GM12891 (cell line): Measurements from ENCODE around the gene NPHP1.
"Not testable (repeated sequence)": the region's sequence is repeated elsewhere in the genome, so short reads cannot be mapped to it uniquely, and the experiment has no call there.

Experiments
- DNase-seq: peaks from one replicate; pipeline ENCODE4 v3.0.0; 2011; ENCODE audit warnings: low spot score; ENCODE audit not compliant: insufficient read length
- FAIRE-seq: peaks from 2 replicates; lab custom pipeline; 2011; peaks lifted over from hg19 to GRCh38; lab: Jason Lieb, UNC
- PAX5 ChIP-seq: IDR thresholded peaks from 2 replicates; pipeline ENCODE4 v1.6.1; 2011; ENCODE audit warnings: low read length, moderate library complexity, mild to moderate bottlenecking; ENCODE audit not compliant: insufficient read depth, severe bottlenecking
- POLR2A ChIP-seq: IDR thresholded peaks from 2 replicates; pipeline ENCODE4 v1.6.1; 2011; ENCODE audit warnings: low read depth, low read length, control low read depth
- POLR2AphosphoS5 ChIP-seq: IDR thresholded peaks from 2 replicates; pipeline ENCODE4 v1.6.1; 2011; ENCODE audit warnings: low read depth, low read length, control low read depth
- POU2F2 ChIP-seq: IDR thresholded peaks from 2 replicates; pipeline ENCODE4 v1.6.1; 2011; ENCODE audit warnings: low read depth, mild to moderate bottlenecking, control low read depth, low read length, moderate library complexity
- SPI1 ChIP-seq: IDR thresholded peaks from 2 replicates; pipeline ENCODE4 v1.6.1; 2011; ENCODE audit warnings: low read depth, low read length, control low read depth
- TAF1 ChIP-seq: IDR thresholded peaks from 2 replicates; pipeline ENCODE4 v1.6.1; 2011; ENCODE audit warnings: low read depth, low read length, control low read depth

NPHP1 gene

GRCh38 chr2:110113961-110114591 lies 90.7 kb downstream of the NPHP1 start:
- TF ChIP-seq POLR2AphosphoS5 (no peak), PAX5 (no peak), POU2F2 (no peak), TAF1 (no peak), SPI1 (no peak), POLR2A (no peak)
- no peak for FAIRE-seq
- no peak for DNase-seq

- not testable (repeated sequence) for FAIRE-seq, DNase-seq
Observed at GRCh38 chr2:110108291-110108690, 96.5 kb downstream of the NPHP1 start.

- no peak for FAIRE-seq
- TF ChIP-seq SPI1, result no peak
- no peak for TF ChIP-seq POLR2A
- TF ChIP-seq POU2F2, result no peak
- TF ChIP-seq PAX5, result no peak
- no peak for TF ChIP-seq TAF1
- no peak for TF ChIP-seq POLR2AphosphoS5
- DNase-seq, result no peak
Observed at GRCh38 chr2:110107092-110108079, 97.4 kb downstream of the NPHP1 start.

GRCh38 chr2:110106642-110107041 lies 98.2 kb downstream of the NPHP1 start:
- DNase-seq, result no peak
- FAIRE-seq, result no peak

GRCh38 chr2:110105608-110106467 lies 99.0 kb downstream of the NPHP1 start:
- no peak for TF ChIP-seq PAX5
- TF ChIP-seq SPI1, result no peak
- TF ChIP-seq POLR2AphosphoS5, result no peak
- TF ChIP-seq POLR2A, result no peak
- no peak for TF ChIP-seq POU2F2
- no peak for TF ChIP-seq TAF1
- DNase-seq, result no peak
- FAIRE-seq, result no peak

More at GRCh38 chr2:110106642-110107041, 98.2 kb downstream of the NPHP1 start:
- no peak for TF ChIP-seq TAF1
- TF ChIP-seq POU2F2, result no peak
- no peak for TF ChIP-seq POLR2A
- TF ChIP-seq PAX5, result no peak
- TF ChIP-seq SPI1, result no peak
- TF ChIP-seq POLR2AphosphoS5, result no peak

GRCh38 chr2:110105183-110105582 lies 99.6 kb downstream of the NPHP1 start:
- FAIRE-seq (no peak), DNase-seq (no peak)
- TF ChIP-seq PAX5 (no peak), SPI1 (no peak), POLR2A (no peak), TAF1 (no peak), POU2F2 (no peak), POLR2AphosphoS5 (no peak)

- TF ChIP-seq POLR2A (no peak), POU2F2 (no peak)
- no peak for DNase-seq
- FAIRE-seq, result no peak
Observed at GRCh38 chr2:110104025-110104771, 100.6 kb downstream of the NPHP1 start.

- no peak for DNase-seq
- TF ChIP-seq POLR2A, result no peak
- no peak for TF ChIP-seq POLR2AphosphoS5
- TF ChIP-seq POU2F2, result no peak
- TF ChIP-seq TAF1, result no peak
- TF ChIP-seq SPI1, result no peak
- TF ChIP-seq PAX5, result no peak
- FAIRE-seq, result no peak
Observed at GRCh38 chr2:110103061-110103961, 101.5 kb downstream of the NPHP1 start.
